Measurements from ENCODE around the gene TAS1R2.

TAS1R2 gene

GRCh38 chr1:18829671-18830070 lies 29.8 kb downstream of the TAS1R2 start:
- no peak for DNase-seq (ENCODE audit: low read depth, low spot score)
- ChIA-PET CTCF (interaction anchor here (1.8 to 2.5 kb wide), 2 partner anchors 8 to 233 kb away, joined by 10 to 17 read pairs; no protein-coding TSS in a partner anchor), POLR2A (no interaction called here)
- no peak for TF ChIP-seq CTCF (IDR thresholded peaks at IDR 0.05; ENCODE audit: insufficient read depth, low read length, missing control alignments)
- no peak overlapping the region for H3K4me3 ChIP-seq (ENCODE audit: low read depth, low read length)

GRCh38 chr1:18828224-18828623 lies 31.2 kb downstream of the TAS1R2 start:
- H3K4me3 ChIP-seq (ENCODE audit: low read depth, low read length) = no peak overlapping the region
- DNase-seq (ENCODE audit: low read depth, low spot score) = no peak
- ChIA-PET CTCF (no interaction called here), POLR2A (no interaction called here)
- no peak for TF ChIP-seq CTCF (IDR thresholded peaks at IDR 0.05; ENCODE audit: insufficient read depth, low read length, missing control alignments)

- POLR2A ChIA-PET = no interaction called here
- no peak for DNase-seq (ENCODE audit: low read depth, low spot score)
- no peak for TF ChIP-seq CTCF (IDR thresholded peaks at IDR 0.05; ENCODE audit: insufficient read depth, low read length, missing control alignments)
- H3K4me3 ChIP-seq (ENCODE audit: low read depth, low read length) = no peak overlapping the region
- CTCF ChIA-PET = interaction anchor here (1.6 to 2.6 kb wide), 3 partner anchors 9 to 225 kb away, joined by 4 to 35 read pairs (median 4); no protein-coding TSS in a partner anchor
Observed at GRCh38 chr1:18823438-18823837, 36.0 kb downstream of the TAS1R2 start.

- CTCF ChIA-PET = interaction anchor here (0.7 to 6.7 kb wide), 16 partner anchors 9 to 239 kb away, joined by 3 to 108 read pairs (median 4); no protein-coding TSS in a partner anchor
- no peak overlapping the region for H3K4me3 ChIP-seq (ENCODE audit: low read depth, low read length)
- TF ChIP-seq CTCF (IDR thresholded peaks at IDR 0.05; ENCODE audit: insufficient read depth, low read length, missing control alignments) = peak; percentile 97
- no peak for DNase-seq (ENCODE audit: low read depth, low spot score)
- POLR2A ChIA-PET = no interaction called here
Observed at GRCh38 chr1:18820791-18821641, 38.4 kb downstream of the TAS1R2 start.

- ChIA-PET POLR2A (no interaction called here), CTCF (interaction anchor here (0.8 to 6.7 kb wide), 12 partner anchors 9 to 227 kb away, joined by 3 to 108 read pairs (median 4); no protein-coding TSS in a partner anchor)
- DNase-seq (ENCODE audit: low read depth, low spot score) = no peak
- H3K4me3 ChIP-seq (ENCODE audit: low read depth, low read length) = no peak overlapping the region
- no peak for TF ChIP-seq CTCF (IDR thresholded peaks at IDR 0.05; ENCODE audit: insufficient read depth, low read length, missing control alignments)
Observed at GRCh38 chr1:18819986-18820790, 39.3 kb downstream of the TAS1R2 start.

- ChIA-PET CTCF (interaction anchor here (1.2 to 6.7 kb wide), 5 partner anchors 11 to 230 kb away, joined by 3 to 108 read pairs (median 4); no protein-coding TSS in a partner anchor), POLR2A (no interaction called here)
Observed at GRCh38 chr1:18819203-18819602, 40.3 kb downstream of the TAS1R2 start.

More at GRCh38 chr1:18819203-18819602, 40.3 kb downstream of the TAS1R2 start:
- no peak overlapping the region for H3K4me3 ChIP-seq (ENCODE audit: low read depth, low read length)
- no peak for TF ChIP-seq CTCF (IDR thresholded peaks at IDR 0.05; ENCODE audit: insufficient read depth, low read length, missing control alignments)
- DNase-seq (ENCODE audit: low read depth, low spot score) = no peak

Measured in AG04449 (cell line).